ENCODE measurements around the gene TMPRSS3.

The TMPRSS3 gene

DNA sequence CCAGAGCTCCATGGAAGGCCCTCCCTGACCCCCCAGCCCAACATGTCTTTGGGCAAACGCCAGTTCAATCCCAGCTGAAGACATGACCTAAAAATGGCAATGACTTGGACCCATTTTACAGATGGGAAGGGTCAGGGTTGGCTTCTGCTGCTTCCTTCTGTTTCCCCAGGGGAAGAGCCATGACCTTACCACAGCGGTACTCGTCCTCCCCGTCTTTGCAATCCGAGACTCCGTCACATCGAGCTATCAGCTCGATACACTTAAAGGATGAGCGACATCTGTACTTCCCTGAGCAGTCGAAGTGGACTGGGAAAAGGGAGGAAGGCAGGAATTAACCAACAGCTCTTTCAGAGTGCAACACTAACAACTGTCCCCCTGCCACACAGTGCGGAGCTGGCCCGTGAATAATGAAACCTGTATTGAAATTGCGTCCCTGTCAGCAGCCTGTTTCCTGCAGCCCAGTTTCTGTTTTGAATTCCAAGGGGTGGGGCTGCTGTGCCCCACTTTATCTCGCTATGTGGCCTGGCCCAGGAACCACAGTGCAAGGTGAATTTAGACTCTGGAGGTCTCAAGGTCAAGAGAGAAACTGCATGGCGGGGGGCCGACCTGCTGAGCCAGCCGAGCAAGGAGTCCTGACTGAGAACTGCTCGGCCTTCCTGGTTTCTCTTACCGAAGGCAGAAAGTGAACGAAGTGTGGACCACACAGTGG, 7.0 kb downstream of the TMPRSS3 start:
- H3K4me3 ChIP-seq (ENCODE audit: low read depth, low read length) = no peak overlapping the region
- H2AFZ ChIP-seq (ENCODE audit: low read length, unreplicated experiment) = no peak overlapping the region

DNA sequence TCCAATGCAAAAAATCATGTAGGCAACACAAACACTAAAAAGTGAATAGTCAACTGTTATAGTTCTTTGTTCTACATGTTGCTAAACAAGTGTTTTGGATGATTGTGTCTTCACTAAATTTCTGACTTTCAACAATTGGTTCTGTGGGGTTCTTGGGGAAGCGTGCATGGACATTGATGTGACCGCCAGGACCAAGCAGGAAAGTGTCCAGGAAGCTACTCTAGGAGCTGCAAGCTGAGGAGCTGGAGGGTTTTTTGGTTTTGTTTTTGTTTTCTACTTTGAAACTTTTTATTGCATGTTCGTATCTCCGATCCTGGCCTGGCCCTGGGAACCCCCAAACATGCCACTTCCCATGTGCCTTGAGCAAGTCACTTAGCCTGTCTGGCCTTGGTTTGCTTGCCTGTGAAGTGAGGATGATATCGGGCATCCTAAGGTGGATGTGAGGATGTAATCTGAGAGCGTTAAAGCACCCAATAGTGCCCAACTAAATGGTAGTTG, 8.0 kb downstream of the TMPRSS3 start:
- no peak overlapping the region for H2AFZ ChIP-seq (ENCODE audit: low read length, unreplicated experiment)
- no peaks in the 10 kb centered on the region for H3K79me2 ChIP-seq (ENCODE audit: control insufficient read depth, insufficient read depth, low read length, unreplicated experiment)
- no peaks in the 10 kb centered on the region for H3K36me3 ChIP-seq (ENCODE audit: insufficient read depth, low read length)
- no peak overlapping the region for H3K27ac ChIP-seq (ENCODE audit: low read depth, low read length)
- peaks cover 75% of the 10 kb centered on the region for H3K27me3 ChIP-seq (ENCODE audit: insufficient read depth, low read length)
- H3K4me1 ChIP-seq (ENCODE audit: control insufficient read depth, insufficient read depth, low read length, unreplicated experiment) = no peaks in the 10 kb centered on the region
- no peak overlapping the region for H3K4me3 ChIP-seq (ENCODE audit: low read depth, low read length)

More for the DNA sequence above, 7.0 kb downstream of the TMPRSS3 start:
- Histone ChIP-seq H3K79me2 (ENCODE audit: control insufficient read depth, insufficient read depth, low read length, unreplicated experiment) (no peaks in the 10 kb centered on the region), H3K4me1 (ENCODE audit: control insufficient read depth, insufficient read depth, low read length, unreplicated experiment) (no peaks in the 10 kb centered on the region), H3K36me3 (ENCODE audit: insufficient read depth, low read length) (no peaks in the 10 kb centered on the region), H3K27me3 (ENCODE audit: insufficient read depth, low read length) (peaks cover 85% of the 10 kb centered on the region), H3K27ac (ENCODE audit: low read depth, low read length) (no peak overlapping the region)

DNA sequence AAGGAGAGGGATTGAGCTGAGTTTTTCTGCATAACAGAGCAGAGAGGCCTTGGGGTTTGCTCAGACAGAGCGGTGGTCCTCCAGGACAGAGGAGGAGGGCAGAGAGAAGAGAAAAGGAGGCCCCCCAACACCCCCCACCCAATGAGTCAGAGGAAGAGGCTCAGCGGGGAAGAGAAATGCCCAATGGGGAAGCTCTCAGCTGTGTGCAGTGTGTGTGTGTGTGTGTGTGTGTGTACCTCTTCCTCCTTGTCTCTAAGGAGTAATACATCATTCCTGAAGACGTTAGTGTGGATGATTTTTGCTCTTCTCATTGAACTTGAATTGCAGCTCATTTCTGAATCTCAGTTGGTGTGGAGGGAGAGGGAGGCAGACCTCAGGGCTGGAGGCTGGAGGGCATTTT, 8.7 kb downstream of the TMPRSS3 start:
- no peak overlapping the region for H3K4me3 ChIP-seq (ENCODE audit: low read depth, low read length)
- H2AFZ ChIP-seq (ENCODE audit: low read length, unreplicated experiment) = no peak overlapping the region
- peaks cover 67% of the 10 kb centered on the region for H3K27me3 ChIP-seq (ENCODE audit: insufficient read depth, low read length)
- no peaks in the 10 kb centered on the region for H3K79me2 ChIP-seq (ENCODE audit: control insufficient read depth, insufficient read depth, low read length, unreplicated experiment)
- no peaks in the 10 kb centered on the region for H3K36me3 ChIP-seq (ENCODE audit: insufficient read depth, low read length)
- H3K4me1 ChIP-seq (ENCODE audit: control insufficient read depth, insufficient read depth, low read length, unreplicated experiment) = no peaks in the 10 kb centered on the region
- H3K27ac ChIP-seq (ENCODE audit: low read depth, low read length) = no peak overlapping the region

DNA sequence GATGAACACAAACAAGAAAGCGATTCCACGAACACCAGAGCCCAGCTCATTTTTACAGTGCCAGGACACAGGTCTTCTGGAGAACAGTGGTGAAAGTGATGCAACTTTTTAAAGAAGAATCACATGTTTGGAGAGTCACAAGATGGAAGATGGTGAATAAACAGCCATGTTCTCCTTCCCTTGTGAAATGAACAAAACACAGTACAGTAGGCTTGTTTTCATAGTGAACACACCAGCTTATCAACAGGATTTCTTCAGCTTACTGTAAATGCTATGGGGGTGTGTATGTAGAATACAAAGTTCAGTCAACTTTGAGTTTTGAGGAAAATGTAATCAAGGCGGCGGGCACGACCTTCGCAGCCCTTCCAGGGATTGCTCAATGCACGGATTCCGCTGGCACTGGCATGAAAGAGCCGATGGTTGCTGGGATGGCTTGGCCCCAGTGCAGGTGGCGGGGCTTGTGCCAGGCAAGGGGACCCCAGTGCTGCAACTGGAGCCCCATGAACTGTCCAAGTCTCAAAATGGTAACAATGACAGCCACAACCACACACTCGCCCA, 9.7 kb downstream of the TMPRSS3 start:
- H3K36me3 ChIP-seq (ENCODE audit: insufficient read depth, low read length) = no peaks in the 10 kb centered on the region
- no peak overlapping the region for H2AFZ ChIP-seq (ENCODE audit: low read length, unreplicated experiment)
- H3K4me1 ChIP-seq (ENCODE audit: control insufficient read depth, insufficient read depth, low read length, unreplicated experiment) = no peaks in the 10 kb centered on the region
- no peaks in the 10 kb centered on the region for H3K79me2 ChIP-seq (ENCODE audit: control insufficient read depth, insufficient read depth, low read length, unreplicated experiment)
- no peak overlapping the region for H3K4me3 ChIP-seq (ENCODE audit: low read depth, low read length)
- H3K27ac ChIP-seq (ENCODE audit: low read depth, low read length) = no peak overlapping the region
- peaks cover 65% of the 10 kb centered on the region for H3K27me3 ChIP-seq (ENCODE audit: insufficient read depth, low read length)

DNA sequence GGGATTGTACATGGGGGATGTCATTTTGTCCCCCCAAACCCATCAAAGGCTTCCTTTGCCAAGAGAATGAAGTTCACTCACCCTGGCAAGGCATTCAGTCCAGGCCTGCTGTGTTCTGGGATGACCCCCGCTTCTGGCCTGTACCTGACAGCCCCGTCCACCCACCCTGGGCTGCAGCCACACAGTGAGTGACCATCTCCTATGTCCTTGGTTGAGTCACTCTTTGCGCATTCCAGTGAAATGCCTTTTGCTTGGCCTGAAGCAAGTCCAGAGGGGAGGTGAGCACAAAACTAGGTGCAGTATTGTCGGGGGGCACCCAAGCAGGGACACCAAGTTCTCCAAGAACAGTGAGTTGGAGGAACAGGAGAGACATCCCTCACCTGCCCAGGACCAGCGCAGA, 10.2 kb downstream of the TMPRSS3 start:
- no peak overlapping the region for H3K4me3 ChIP-seq (ENCODE audit: low read depth, low read length)
- peaks cover 64% of the 10 kb centered on the region for H3K27me3 ChIP-seq (ENCODE audit: insufficient read depth, low read length)
- no peaks in the 10 kb centered on the region for H3K4me1 ChIP-seq (ENCODE audit: control insufficient read depth, insufficient read depth, low read length, unreplicated experiment)
- H2AFZ ChIP-seq (ENCODE audit: low read length, unreplicated experiment) = no peak overlapping the region
- no peaks in the 10 kb centered on the region for H3K36me3 ChIP-seq (ENCODE audit: insufficient read depth, low read length)
- H3K27ac ChIP-seq (ENCODE audit: low read depth, low read length) = no peak overlapping the region
- H3K79me2 ChIP-seq (ENCODE audit: control insufficient read depth, insufficient read depth, low read length, unreplicated experiment) = no peaks in the 10 kb centered on the region

DNA sequence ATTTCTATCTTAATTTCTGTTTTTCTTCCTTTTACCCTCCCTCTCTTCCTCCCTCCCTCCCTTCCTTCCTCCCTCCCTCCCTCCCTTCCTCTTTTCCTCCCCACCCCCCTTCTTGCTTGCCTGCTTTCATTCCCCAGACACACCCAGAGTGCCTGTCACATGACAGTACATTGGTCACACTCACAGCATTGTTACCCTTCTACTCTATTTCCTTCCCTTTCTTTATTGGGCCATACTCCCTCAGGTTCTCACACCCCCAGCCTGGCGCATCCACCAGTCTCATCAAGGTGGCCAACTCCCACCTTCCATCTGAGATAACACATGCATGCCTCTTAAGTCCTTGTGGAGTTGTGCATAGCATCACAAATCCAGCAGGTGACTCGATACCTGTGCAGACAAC, 10.9 kb downstream of the TMPRSS3 start:
- Histone ChIP-seq H3K4me1 (ENCODE audit: control insufficient read depth, insufficient read depth, low read length, unreplicated experiment) (no peaks in the 10 kb centered on the region), H2AFZ (ENCODE audit: low read length, unreplicated experiment) (no peak overlapping the region), H3K36me3 (ENCODE audit: insufficient read depth, low read length) (no peaks in the 10 kb centered on the region), H3K79me2 (ENCODE audit: control insufficient read depth, insufficient read depth, low read length, unreplicated experiment) (no peaks in the 10 kb centered on the region), H3K27me3 (ENCODE audit: insufficient read depth, low read length) (peaks cover 65% of the 10 kb centered on the region), H3K27ac (ENCODE audit: low read depth, low read length) (no peak overlapping the region), H3K4me3 (ENCODE audit: low read depth, low read length) (no peak overlapping the region)

DNA sequence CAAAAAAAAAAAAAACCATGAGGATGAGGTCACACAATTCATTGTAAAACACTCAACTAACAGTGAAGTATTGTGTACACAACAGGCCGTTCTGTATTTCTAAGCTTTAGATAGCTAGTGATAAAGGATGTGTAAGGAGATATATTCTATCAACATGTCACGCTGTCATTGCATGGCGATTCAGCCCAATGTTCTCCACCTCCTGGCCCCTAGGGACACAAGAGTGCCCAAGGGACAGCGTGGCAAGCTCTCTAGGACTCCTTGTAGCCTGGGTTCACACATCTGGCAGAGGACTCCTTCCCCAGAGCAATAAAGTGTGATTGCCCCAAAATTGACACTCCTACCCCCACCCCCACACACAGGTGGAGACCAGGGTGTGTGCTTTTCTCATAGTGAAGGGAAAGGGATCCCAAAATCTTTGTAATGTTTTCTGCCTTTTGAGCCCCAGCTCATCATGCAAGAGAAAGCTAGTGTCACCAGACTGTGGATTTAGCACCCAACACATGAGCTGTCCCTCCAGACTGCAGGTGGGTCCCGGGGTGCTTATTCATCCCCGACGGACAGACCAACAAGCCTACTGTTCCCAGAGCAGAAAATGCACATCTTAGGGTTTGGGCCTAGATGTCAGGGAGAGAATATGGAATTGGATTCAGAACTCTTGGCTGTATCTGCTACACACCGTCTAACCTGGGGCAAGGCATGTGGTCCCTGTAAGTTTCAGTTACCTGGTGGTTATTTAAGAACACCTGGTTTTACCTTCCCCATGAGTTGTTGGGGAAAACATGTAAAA, 11.5 kb downstream of the TMPRSS3 start:
- Histone ChIP-seq H3K79me2 (ENCODE audit: control insufficient read depth, insufficient read depth, low read length, unreplicated experiment) (no peaks in the 10 kb centered on the region), H3K27me3 (ENCODE audit: insufficient read depth, low read length) (peaks cover 65% of the 10 kb centered on the region), H2AFZ (ENCODE audit: low read length, unreplicated experiment) (no peak overlapping the region), H3K27ac (ENCODE audit: low read depth, low read length) (no peak overlapping the region), H3K4me1 (ENCODE audit: control insufficient read depth, insufficient read depth, low read length, unreplicated experiment) (no peaks in the 10 kb centered on the region), H3K4me3 (ENCODE audit: low read depth, low read length) (no peak overlapping the region), H3K36me3 (ENCODE audit: insufficient read depth, low read length) (no peaks in the 10 kb centered on the region)

DNA sequence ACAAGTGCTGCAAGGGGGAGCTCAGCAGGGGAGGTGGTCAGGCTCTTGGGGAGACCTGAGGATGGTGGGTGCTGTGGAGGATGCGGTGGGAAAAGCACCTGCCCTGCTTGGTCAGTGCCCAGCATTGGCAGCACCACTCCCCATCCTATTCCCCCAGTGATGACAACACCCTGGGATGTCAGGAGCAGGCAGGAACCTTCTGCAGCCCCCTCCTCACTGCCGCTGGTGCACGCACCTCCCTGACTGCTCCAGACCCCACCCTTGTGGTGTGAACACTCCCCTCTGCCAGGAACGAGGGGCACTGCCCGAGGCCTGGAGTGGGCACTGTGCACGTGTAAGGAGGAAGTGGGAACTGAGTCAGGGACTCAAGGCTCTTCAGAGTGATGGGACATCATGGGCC, 12.5 kb downstream of the TMPRSS3 start:
- Histone ChIP-seq H3K79me2 (ENCODE audit: control insufficient read depth, insufficient read depth, low read length, unreplicated experiment) (no peaks in the 10 kb centered on the region), H3K27ac (ENCODE audit: low read depth, low read length) (no peak overlapping the region), H3K4me1 (ENCODE audit: control insufficient read depth, insufficient read depth, low read length, unreplicated experiment) (no peaks in the 10 kb centered on the region), H3K36me3 (ENCODE audit: insufficient read depth, low read length) (no peaks in the 10 kb centered on the region), H3K27me3 (ENCODE audit: insufficient read depth, low read length) (peaks cover 59% of the 10 kb centered on the region), H2AFZ (ENCODE audit: low read length, unreplicated experiment) (no peak overlapping the region), H3K4me3 (ENCODE audit: low read depth, low read length) (no peak overlapping the region)

DNA sequence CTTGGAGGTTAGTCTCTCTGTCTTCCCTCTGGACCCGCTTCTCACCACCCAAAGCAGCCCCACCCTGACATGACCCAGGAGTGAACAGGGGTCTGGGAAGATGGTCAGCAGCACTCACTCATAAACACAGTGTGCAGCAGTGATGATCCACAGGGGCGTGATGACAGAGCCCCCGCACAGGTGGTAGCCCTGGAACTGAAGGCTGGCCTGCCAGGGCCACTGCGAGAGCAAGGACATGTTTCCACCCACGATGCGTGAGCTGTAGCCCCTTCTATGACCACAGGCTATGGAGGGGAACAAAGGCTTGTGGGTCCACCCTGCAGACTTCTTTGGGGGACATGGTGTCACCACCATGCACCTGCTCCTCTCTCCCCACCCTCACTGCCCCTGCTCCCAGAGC, 12.9 kb downstream of the TMPRSS3 start:
- Histone ChIP-seq H3K27ac (ENCODE audit: low read depth, low read length) (no peak overlapping the region), H3K79me2 (ENCODE audit: control insufficient read depth, insufficient read depth, low read length, unreplicated experiment) (no peaks in the 10 kb centered on the region), H2AFZ (ENCODE audit: low read length, unreplicated experiment) (no peak overlapping the region), H3K4me1 (ENCODE audit: control insufficient read depth, insufficient read depth, low read length, unreplicated experiment) (no peaks in the 10 kb centered on the region), H3K4me3 (ENCODE audit: low read depth, low read length) (no peak overlapping the region), H3K27me3 (ENCODE audit: insufficient read depth, low read length) (peaks cover 59% of the 10 kb centered on the region), H3K36me3 (ENCODE audit: insufficient read depth, low read length) (no peaks in the 10 kb centered on the region)

DNA sequence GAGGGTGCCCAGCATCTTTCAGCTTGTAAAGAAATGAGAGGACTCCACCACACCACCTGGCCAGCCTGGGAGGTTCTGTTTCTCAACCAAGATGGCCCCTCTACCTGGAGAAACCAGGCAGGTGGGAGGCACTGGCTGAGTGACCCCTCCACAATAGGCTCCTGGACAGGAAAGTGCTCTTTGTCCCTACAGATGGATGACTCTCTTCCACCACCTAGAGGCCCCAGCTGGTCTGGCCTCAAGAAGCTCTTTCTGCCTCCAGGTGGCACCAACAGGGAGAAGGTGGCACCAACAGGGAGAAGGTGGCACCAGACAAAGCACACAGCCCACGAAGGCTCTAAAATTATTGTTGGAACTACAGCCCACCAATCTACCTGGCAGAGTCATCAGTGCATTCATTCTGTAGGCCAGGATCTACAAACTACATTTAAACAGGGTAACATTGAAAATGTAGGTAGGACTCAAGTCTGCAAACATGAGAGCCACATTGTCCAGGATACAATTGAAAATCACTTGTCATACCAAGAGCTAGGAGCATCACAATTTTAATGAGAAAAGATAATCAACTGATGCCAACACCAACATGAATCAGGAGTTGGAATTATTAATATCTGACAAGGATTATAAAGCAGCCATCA, 14.4 kb downstream of the TMPRSS3 start:
- Histone ChIP-seq H3K4me3 (ENCODE audit: low read depth, low read length) (no peak overlapping the region), H2AFZ (ENCODE audit: low read length, unreplicated experiment) (no peak overlapping the region), H3K36me3 (ENCODE audit: insufficient read depth, low read length) (no peaks in the 10 kb centered on the region), H3K79me2 (ENCODE audit: control insufficient read depth, insufficient read depth, low read length, unreplicated experiment) (no peaks in the 10 kb centered on the region), H3K4me1 (ENCODE audit: control insufficient read depth, insufficient read depth, low read length, unreplicated experiment) (no peaks in the 10 kb centered on the region), H3K27me3 (ENCODE audit: insufficient read depth, low read length) (peaks cover 60% of the 10 kb centered on the region), H3K27ac (ENCODE audit: low read depth, low read length) (no peak overlapping the region)

Data from ACC112 (cell line).